OCI-LY7 (cell line): ENCODE results near the gene NACC2. TPM values are rescaled to one million over a fixed set of nuclear protein-coding genes. Genes with fewer than 3 reads are reported as not detected.

Experiments
- BruUV-seq: library from RNA; stranded (reverse); fragments of 400-500 nt; replicated peaks from 2 replicates; lab custom pipeline; 2021; lab: Mats Ljungman, UMichigan
- CTCF ChIA-PET: fragments of 300-600 bp; sonication (Branson Sonifier 250); formaldehyde crosslinking; loops from one replicate; lab custom pipeline; 2022; ENCODE audit warnings: antibody characterized with exemption; ENCODE audit not compliant: unreplicated experiment; lab: Charles Lee
- POLR2A ChIA-PET: fragments of 300-600 bp; sonication (Branson Sonifier 250); formaldehyde crosslinking; loops from one replicate; lab custom pipeline; 2022; ENCODE audit warnings: antibody characterized with exemption; lab: Charles Lee
- DNase-seq: peaks from one replicate; pipeline ENCODE4 v3.0.0-alpha.2; 2015; ENCODE audit warnings: low spot score
- H2AFZ ChIP-seq: fragments of 200-600 bp; sonication (generic), shearing (Covaris generic); 2 replicates; pipeline ENCODE4 v1.6.1; 2014; ENCODE audit warnings: mild to moderate bottlenecking, antibody characterized with exemption, low read length, moderate library complexity
- H3K27ac ChIP-seq: fragments of 200-600 bp; sonication (generic); 2 replicates; pipeline ENCODE4 v1.5.1; 2014; ENCODE audit warnings: mixed run types, low read depth, mild to moderate bottlenecking, moderate library complexity, low read length, inconsistent platforms; ENCODE audit not compliant: poor library complexity, severe bottlenecking
- H3K36me3 ChIP-seq: fragments of 200-600 bp; sonication (generic); 2 replicates; pipeline ENCODE4 v1.6.1; 2014; ENCODE audit warnings: mild to moderate bottlenecking, antibody characterized with exemption, low read length, moderate library complexity, mixed read lengths; ENCODE audit not compliant: insufficient read depth
- H3K4me1 ChIP-seq: fragments of 200-600 bp; sonication (generic); 2 replicates; pipeline ENCODE4 v1.5.1; 2014; ENCODE audit warnings: mild to moderate bottlenecking, low read length; ENCODE audit not compliant: insufficient read depth, poor library complexity, severe bottlenecking
- H3K4me2 ChIP-seq: fragments of 200-600 bp; sonication (generic); 2 replicates; pipeline ENCODE4 v1.6.1; 2014; ENCODE audit warnings: mild to moderate bottlenecking, low read length
- H3K4me3 ChIP-seq: fragments of 200-600 bp; sonication (generic); 2 replicates; pipeline ENCODE4 v1.5.1; 2014; ENCODE audit warnings: mild to moderate bottlenecking, low read depth, low read length; ENCODE audit not compliant: poor library complexity, severe bottlenecking
- H3K79me2 ChIP-seq: fragments of 200-600 bp; sonication (generic); 2 replicates; pipeline ENCODE4 v1.6.1; 2016; ENCODE audit warnings: low read depth, mild to moderate bottlenecking, low read length, moderate library complexity, mixed read lengths; ENCODE audit not compliant: insufficient read depth
- H3K9me2 ChIP-seq: fragments of 200-600 bp; sonication (generic); 2 replicates; pipeline ENCODE4 v1.6.1; 2016; ENCODE audit warnings: mild to moderate bottlenecking, low read length, mixed read lengths; ENCODE audit not compliant: insufficient read depth
- H3K9me3 ChIP-seq: fragments of 200-600 bp; sonication (generic); 2 replicates; pipeline ENCODE4 v1.6.1; 2014; ENCODE audit warnings: mild to moderate bottlenecking, mixed run types, low read length, mixed read lengths
- H4K20me1 ChIP-seq: fragments of 200-600 bp; sonication (generic); 2 replicates; pipeline ENCODE4 v1.6.1; 2014; ENCODE audit warnings: mild to moderate bottlenecking, antibody characterized with exemption, low read length, moderate library complexity, mixed read lengths; ENCODE audit not compliant: insufficient read depth
- EZH2phosphoT487 ChIP-seq: fragments of 200-600 bp; sonication (generic); IDR thresholded peaks from 2 replicates; pipeline ENCODE4 v1.6.1; 2018; ENCODE audit warnings: low read depth, borderline replicate concordance, mild to moderate bottlenecking, mixed run types, antibody characterized with exemption, low read length, moderate library complexity, mixed read lengths
- intact Hi-C: fragments of 100-400 bp; cut with micrococcal nuclease; formaldehyde crosslinking; loops from one replicate; pipeline ENCODE4 v1.10.0; 2022; ENCODE audit not compliant: unreplicated experiment
- total RNA-seq, 2 experiments: library from RNA; depleted of rRNA in 1 of 2; stranded (reverse); fragments of >200 nt in 1 of 2; shearing (Covaris generic) in 1 of 2; gene quantifications; 2 replicates each; pipeline ENCODE4 v1.2.3, GENCODE V29; 2014 to 2022
- TF ChIP-seq, protein P1 (sequence below): fragments of 200-600 bp; sonication (generic); conservative IDR thresholded peaks from 2 replicates; pipeline ENCODE4 v1.5.1; 2014; ENCODE audit warnings: mild to moderate bottlenecking, antibody characterized with exemption, low read length, moderate library complexity, mixed read lengths

The NACC2 gene
- total RNA-seq, 2 experiments from 2014 or later, result 0.38 to 0.72 TPM

DNA sequence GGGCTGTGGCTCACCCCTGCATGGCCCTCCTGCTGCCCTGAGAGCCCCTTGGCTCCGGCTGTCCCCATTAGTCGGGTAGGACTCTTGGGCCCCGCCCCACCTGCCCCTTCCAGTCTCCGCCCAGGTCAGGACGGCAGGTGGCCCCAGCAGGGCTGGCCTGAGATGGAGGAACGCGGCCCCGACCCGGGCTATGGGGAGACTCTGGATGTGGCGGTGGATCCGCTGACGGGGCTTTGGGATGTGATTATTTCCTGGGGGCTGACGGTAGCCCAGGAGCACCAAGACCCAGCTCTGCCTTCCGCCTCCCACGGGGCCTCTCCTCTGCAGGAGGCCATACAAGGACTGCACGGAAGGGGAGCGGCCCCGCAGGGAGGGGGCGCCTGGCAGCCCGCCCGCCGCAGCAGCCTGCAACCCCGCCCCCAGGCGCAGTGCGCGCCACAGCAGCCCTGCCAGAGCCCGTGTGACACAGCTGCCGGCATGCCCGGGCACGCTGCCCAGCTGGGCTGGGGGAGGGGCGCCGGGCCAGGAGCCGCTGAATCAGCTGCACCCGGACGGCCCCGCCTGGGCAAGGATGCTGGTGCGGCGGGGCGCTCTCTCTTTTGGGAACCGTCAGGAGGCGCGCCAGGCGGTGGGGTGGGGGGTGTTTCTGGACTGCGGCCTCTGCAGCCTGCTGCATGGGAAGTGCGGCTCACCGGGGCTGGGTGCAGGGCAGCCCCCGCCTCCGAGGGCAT, 14.4 kb upstream of the NACC2 start:
- Histone ChIP-seq H3K4me2 (peak overlapping the region; percentile 81), H3K27ac (no peak overlapping the region), H3K4me3 (peak overlapping the region; percentile 56), H3K4me1 (peaks cover 38% of the 10 kb centered on the region), H3K9me3 (no peaks in the 10 kb centered on the region), H3K9me2 (no peaks in the 10 kb centered on the region), H4K20me1 (no peaks in the 10 kb centered on the region), H2AFZ (peak overlapping the region; percentile 25; the same call in 1 of the 2 replicates), H3K79me2 (no peaks in the 10 kb centered on the region), H3K36me3 (peaks cover 2% of the 10 kb centered on the region; the same call in 1 of the 2 replicates)
- BruUV-seq, result no TSS peak
- ChIA-PET POLR2A (no interaction called here), CTCF (no interaction called here)
- peak; percentile 75 for DNase-seq
- TF ChIP-seq, protein P1, sequence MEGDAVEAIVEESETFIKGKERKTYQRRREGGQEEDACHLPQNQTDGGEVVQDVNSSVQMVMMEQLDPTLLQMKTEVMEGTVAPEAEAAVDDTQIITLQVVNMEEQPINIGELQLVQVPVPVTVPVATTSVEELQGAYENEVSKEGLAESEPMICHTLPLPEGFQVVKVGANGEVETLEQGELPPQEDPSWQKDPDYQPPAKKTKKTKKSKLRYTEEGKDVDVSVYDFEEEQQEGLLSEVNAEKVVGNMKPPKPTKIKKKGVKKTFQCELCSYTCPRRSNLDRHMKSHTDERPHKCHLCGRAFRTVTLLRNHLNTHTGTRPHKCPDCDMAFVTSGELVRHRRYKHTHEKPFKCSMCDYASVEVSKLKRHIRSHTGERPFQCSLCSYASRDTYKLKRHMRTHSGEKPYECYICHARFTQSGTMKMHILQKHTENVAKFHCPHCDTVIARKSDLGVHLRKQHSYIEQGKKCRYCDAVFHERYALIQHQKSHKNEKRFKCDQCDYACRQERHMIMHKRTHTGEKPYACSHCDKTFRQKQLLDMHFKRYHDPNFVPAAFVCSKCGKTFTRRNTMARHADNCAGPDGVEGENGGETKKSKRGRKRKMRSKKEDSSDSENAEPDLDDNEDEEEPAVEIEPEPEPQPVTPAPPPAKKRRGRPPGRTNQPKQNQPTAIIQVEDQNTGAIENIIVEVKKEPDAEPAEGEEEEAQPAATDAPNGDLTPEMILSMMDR, result peak; percentile 33; the same call in 1 of the 2 replicates
- TF ChIP-seq EZH2phosphoT487, result no peak
- intact Hi-C loops, result no loop called here

GRCh38 chr9:136108648-136109266, 13.7 kb upstream of the NACC2 start:
- Histone ChIP-seq H3K9me3 (no peaks in the 10 kb centered on the region), H3K27ac (no peak overlapping the region), H3K4me1 (peaks cover 41% of the 10 kb centered on the region), H2AFZ (no peak overlapping the region), H3K36me3 (no peaks in the 10 kb centered on the region), H3K4me2 (peak overlapping the region; percentile 81; the same call in 1 of the 2 replicates), H3K4me3 (no peak overlapping the region), H3K79me2 (no peaks in the 10 kb centered on the region), H4K20me1 (no peaks in the 10 kb centered on the region), H3K9me2 (no peaks in the 10 kb centered on the region)
- POLR2A ChIA-PET, result no interaction called here
- no peak for DNase-seq
- CTCF ChIA-PET, result no interaction called here
- intact Hi-C loops, result no loop called here
- BruUV-seq, result no TSS peak
- no peak for TF ChIP-seq EZH2phosphoT487
- TF ChIP-seq, protein P1, result no peak
